ENCODE data around the gene SLC35A5.

DNA sequence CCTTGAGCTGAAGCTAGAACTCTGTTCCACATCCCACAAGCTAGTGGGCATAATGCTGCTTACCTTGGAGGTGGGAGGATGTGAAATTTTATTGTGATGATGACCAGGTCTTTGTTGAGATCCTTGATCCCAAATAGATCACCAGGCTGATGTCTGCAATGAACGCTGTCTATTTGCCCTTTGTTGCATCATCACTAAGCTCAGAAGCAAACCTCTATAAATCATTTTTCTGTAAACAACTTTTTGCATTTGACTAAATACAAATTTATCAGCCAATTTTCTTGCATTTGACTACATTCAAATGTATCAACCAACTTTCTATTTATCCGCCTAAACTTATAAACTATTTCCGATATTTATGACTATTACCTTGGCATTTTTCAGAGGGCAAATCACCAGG lies 69.4 kb downstream of the SLC35A5 start:
- TF ChIP-seq, protein P1, sequence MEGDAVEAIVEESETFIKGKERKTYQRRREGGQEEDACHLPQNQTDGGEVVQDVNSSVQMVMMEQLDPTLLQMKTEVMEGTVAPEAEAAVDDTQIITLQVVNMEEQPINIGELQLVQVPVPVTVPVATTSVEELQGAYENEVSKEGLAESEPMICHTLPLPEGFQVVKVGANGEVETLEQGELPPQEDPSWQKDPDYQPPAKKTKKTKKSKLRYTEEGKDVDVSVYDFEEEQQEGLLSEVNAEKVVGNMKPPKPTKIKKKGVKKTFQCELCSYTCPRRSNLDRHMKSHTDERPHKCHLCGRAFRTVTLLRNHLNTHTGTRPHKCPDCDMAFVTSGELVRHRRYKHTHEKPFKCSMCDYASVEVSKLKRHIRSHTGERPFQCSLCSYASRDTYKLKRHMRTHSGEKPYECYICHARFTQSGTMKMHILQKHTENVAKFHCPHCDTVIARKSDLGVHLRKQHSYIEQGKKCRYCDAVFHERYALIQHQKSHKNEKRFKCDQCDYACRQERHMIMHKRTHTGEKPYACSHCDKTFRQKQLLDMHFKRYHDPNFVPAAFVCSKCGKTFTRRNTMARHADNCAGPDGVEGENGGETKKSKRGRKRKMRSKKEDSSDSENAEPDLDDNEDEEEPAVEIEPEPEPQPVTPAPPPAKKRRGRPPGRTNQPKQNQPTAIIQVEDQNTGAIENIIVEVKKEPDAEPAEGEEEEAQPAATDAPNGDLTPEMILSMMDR (IDR thresholded peaks at IDR 0.05), result no peak
- TF ChIP-seq POLR2A (IDR thresholded peaks at IDR 0.05) (no peak), EP300 (IDR thresholded peaks at IDR 0.05; ENCODE audit: low read depth) (no peak)
